NOMO-1 treated with dmso at 0.1 percent for 144 hours (cell line): ENCODE data around the gene ZEB2.

Experiments
- DNase-seq: peaks from one replicate; lab custom pipeline; 2025; ENCODE audit not compliant: unreplicated experiment; lab: John Stamatoyannopoulos, UW

ZEB2 gene

GRCh38 chr2:144496092-144496976 is 23.6 kb downstream of the ZEB2 start:
- no peak for DNase-seq

- DNase-seq: no peak
Observed at GRCh38 chr2:144495227-144496091, 24.5 kb downstream of the ZEB2 start.

- DNase-seq: peak; percentile 61
Observed at GRCh38 chr2:144493027-144493809, 26.7 kb downstream of the ZEB2 start.

GRCh38 chr2:144490857-144491256 is 29.1 kb downstream of the ZEB2 start:
- no peak for DNase-seq

- DNase-seq: no peak
Observed at GRCh38 chr2:144490017-144490416, 29.9 kb downstream of the ZEB2 start.

- no peak for DNase-seq
Observed at GRCh38 chr2:144489315-144489916, 30.5 kb downstream of the ZEB2 start.

- DNase-seq: no peak
Observed at GRCh38 chr2:144484201-144484948, 35.5 kb downstream of the ZEB2 start.

- DNase-seq: no peak
Observed at GRCh38 chr2:144481666-144482065, 38.3 kb downstream of the ZEB2 start.

GRCh38 chr2:144481109-144481508 is 38.8 kb downstream of the ZEB2 start:
- DNase-seq: no peak

- DNase-seq: no peak
Observed at GRCh38 chr2:144480285-144480684, 39.6 kb downstream of the ZEB2 start.

GRCh38 chr2:144479659-144480058 is 40.3 kb downstream of the ZEB2 start:
- no peak for DNase-seq

GRCh38 chr2:144479138-144479537 is 40.8 kb downstream of the ZEB2 start:
- DNase-seq: no peak

- DNase-seq: no peak
Observed at GRCh38 chr2:144477957-144478311, 42.0 kb downstream of the ZEB2 start.

- DNase-seq: no peak
Observed at GRCh38 chr2:144477281-144477956, 42.5 kb downstream of the ZEB2 start.

GRCh38 chr2:144476682-144477081 is 43.2 kb downstream of the ZEB2 start:
- DNase-seq: no peak

GRCh38 chr2:144475569-144476275 is 44.2 kb downstream of the ZEB2 start:
- DNase-seq: no peak

GRCh38 chr2:144475044-144475443 is 44.9 kb downstream of the ZEB2 start:
- DNase-seq: no peak

- no peak for DNase-seq
Observed at GRCh38 chr2:144474017-144474416, 45.9 kb downstream of the ZEB2 start.

GRCh38 chr2:144472911-144473310 is 47.0 kb downstream of the ZEB2 start:
- DNase-seq: no peak
